Tibial nerve (tissue), 4 donors: ENCODE measurements around the gene LRRC25. TPM values are rescaled to one million over a fixed set of nuclear protein-coding genes. Genes with fewer than 3 reads are reported as not detected.
A peak's percentile ranks its signal among the peaks of the same experiment; 100 is the strongest.

Source experiments
- DNase-seq, 2 donors: peaks; one replicate each; pipeline ENCODE4 v3.0.0-alpha.2; 2019; ENCODE audit warnings: low spot score in 2 of 2
- H3K27ac ChIP-seq, 4 donors: fragments of 200-600 bp; sonication (generic) in 3 of 4; one replicate each; pipeline ENCODE4 v1.5.1; 2017 to 2019; ENCODE audit warnings: mild to moderate bottlenecking in 1 of 4
- H3K27me3 ChIP-seq, 2 donors: fragments of 200-600 bp; sonication (generic) in 1 of 2; one replicate each; pipeline versions ENCODE4 v1.5.1 to v1.6.0; 2017 to 2019
- H3K36me3 ChIP-seq, 3 donors: fragments of 200-600 bp; sonication (generic); one replicate each; pipeline ENCODE4 v1.5.1; 2018 to 2019
- H3K4me1 ChIP-seq, 4 donors: fragments of 200-600 bp; sonication (generic) in 3 of 4; one replicate each; pipeline ENCODE4 v1.5.1; 2017 to 2019
- H3K4me3 ChIP-seq, 4 donors: fragments of 200-600 bp; sonication (generic) in 3 of 4; one replicate each; pipeline ENCODE4 v1.5.1; 2017 to 2019; ENCODE audit warnings: mild to moderate bottlenecking in 1 of 4, moderate library complexity in 1 of 4
- H3K9me3 ChIP-seq, 4 donors: fragments of 200-600 bp; sonication (generic) in 3 of 4; one replicate each; pipeline ENCODE4 v1.5.1; 2017 to 2019
- CTCF ChIP-seq, 5 experiments: fragments of 200-600 bp in 3 of 5; fragments of 450-650 bp in 2 of 5; sonication (generic) in 3 of 5; IDR thresholded peaks; one replicate each; pipeline ENCODE4 v1.5.1; 2016 to 2019; ENCODE audit warnings: antibody characterized with exemption in 5 of 5, mild to moderate bottlenecking in 3 of 5, moderate library complexity in 2 of 5
- EP300 ChIP-seq, 2 donors: sonication (generic); formaldehyde crosslinking; IDR thresholded peaks; one replicate each; pipeline ENCODE4 v1.6.1; 2017; ENCODE audit warnings: antibody characterized with exemption in 2 of 2, mild to moderate bottlenecking in 1 of 2
- POLR2A ChIP-seq, 2 donors: fragments of 450-650 bp; IDR thresholded peaks; one replicate each; pipeline ENCODE4 v1.6.1; 2017; ENCODE audit warnings: antibody characterized with exemption in 2 of 2, mild to moderate bottlenecking in 2 of 2, moderate library complexity in 2 of 2
- WGBS, 2 donors: methylation state at CpG; one replicate each; pipeline ENCODE4 v1.1.5; 2018; 5-methylcytosine and 5-hydroxymethylcytosine counted together
- total RNA-seq, 4 donors: library from RNA; depleted of rRNA; stranded (reverse); fragments of >200 nt; gene quantifications; one replicate each; pipeline ENCODE4 v1.1.0, GENCODE V29; 2016

Gene LRRC25
- total RNA-seq, 4 donors from 2014 or later, result 9.0 to 13.8 (median 9.8) TPM

GRCh38 chr19:18444513-18444912, 47.1 kb upstream of the LRRC25 start:
- H3K27ac ChIP-seq, result no peak overlapping the region
- H3K36me3 ChIP-seq, result peaks cover 0 to 60% (median 36%) of the 10 kb centered on the region in 3 donors
- 81 to 84% methylated on average over 16 to 19 of the region's 19 CpGs for WGBS, 2 donors
- DNase-seq, result no peak
- no peaks in the 10 kb centered on the region for H3K27me3 ChIP-seq
- no peak for TF ChIP-seq POLR2A (IDR thresholded peaks at IDR 0.05)
- no peak for TF ChIP-seq CTCF (IDR thresholded peaks at IDR 0.05)
- TF ChIP-seq EP300 (IDR thresholded peaks at IDR 0.05), result no peak
- H3K9me3 ChIP-seq, result no peaks in the 10 kb centered on the region
- H3K4me1 ChIP-seq, result peaks cover 0 to 22% (median 4%) of the 10 kb centered on the region in 4 donors
- H3K4me3 ChIP-seq, result no peak overlapping the region

GRCh38 chr19:18443831-18444230, 46.4 kb upstream of the LRRC25 start:
- H3K36me3 ChIP-seq, result peaks cover 0 to 54% (median 29%) of the 10 kb centered on the region in 3 donors
- peak overlapping the region in 3 of 4 donors; percentile 38 to 62 (median 53) for H3K27ac ChIP-seq
- TF ChIP-seq EP300 (IDR thresholded peaks at IDR 0.05), result no peak
- peaks cover 0 to 29% (median 4%) of the 10 kb centered on the region in 4 donors for H3K4me1 ChIP-seq
- WGBS, 2 donors, result 77 to 82% methylated on average over 11 of the region's 11 CpGs
- DNase-seq, result no peak
- H3K27me3 ChIP-seq, result no peaks in the 10 kb centered on the region
- H3K9me3 ChIP-seq, result no peaks in the 10 kb centered on the region
- H3K4me3 ChIP-seq, result no peak overlapping the region

GRCh38 chr19:18443406-18443805, 46.0 kb upstream of the LRRC25 start:
- Histone ChIP-seq H3K27ac (peak overlapping the region in 3 of 4 donors; percentile 38 to 62 (median 53)), H3K27me3 (no peaks in the 10 kb centered on the region), H3K4me3 (no peak overlapping the region), H3K4me1 (peaks cover 0 to 33% (median 5%) of the 10 kb centered on the region in 4 donors), H3K36me3 (peaks cover 0 to 49% (median 25%) of the 10 kb centered on the region in 3 donors), H3K9me3 (no peaks in the 10 kb centered on the region)
- no peak for DNase-seq
- TF ChIP-seq CTCF (IDR thresholded peaks at IDR 0.05) (no peak), EP300 (IDR thresholded peaks at IDR 0.05) (no peak), POLR2A (IDR thresholded peaks at IDR 0.05) (no peak)
- 77 to 82% methylated on average over 6 of the region's 6 CpGs for WGBS, 2 donors

GRCh38 chr19:18442941-18443340, 45.5 kb upstream of the LRRC25 start:
- 29 to 35% methylated on average over 12 of the region's 12 CpGs for WGBS, 2 donors
- no peak for DNase-seq
- Histone ChIP-seq H3K4me3 (no peak overlapping the region), H3K27me3 (no peaks in the 10 kb centered on the region), H3K4me1 (peaks cover 0 to 38% (median 7%) of the 10 kb centered on the region in 4 donors), H3K36me3 (peaks cover 0 to 45% (median 23%) of the 10 kb centered on the region in 3 donors), H3K27ac (peak overlapping the region in 3 of 4 donors; percentile 38 to 62 (median 53)), H3K9me3 (no peaks in the 10 kb centered on the region)
- TF ChIP-seq POLR2A (IDR thresholded peaks at IDR 0.05) (no peak), CTCF (IDR thresholded peaks at IDR 0.05) (no peak), EP300 (IDR thresholded peaks at IDR 0.05) (no peak)

- 60 to 71% methylated on average over 5 of the region's 5 CpGs for WGBS, 2 donors
- Histone ChIP-seq H3K27ac (peak overlapping the region in 3 of 4 donors; percentile 38 to 62 (median 53)), H3K4me3 (no peak overlapping the region), H3K4me1 (peaks cover 0 to 45% (median 12%) of the 10 kb centered on the region in 4 donors), H3K36me3 (peaks cover 0 to 40% (median 23%) of the 10 kb centered on the region in 3 donors), H3K9me3 (no peaks in the 10 kb centered on the region), H3K27me3 (no peaks in the 10 kb centered on the region)
- DNase-seq, result no peak
- TF ChIP-seq POLR2A (IDR thresholded peaks at IDR 0.05) (no peak), CTCF (IDR thresholded peaks at IDR 0.05) (no peak), EP300 (IDR thresholded peaks at IDR 0.05) (no peak)
These were observed 44.7 kb upstream of the LRRC25 start for GRCh38 chr19:18441804-18442788.
